Caco-2 (cell line): ENCODE results near the gene EMC8. TPM values are rescaled to one million over a fixed set of nuclear protein-coding genes. Genes with fewer than 3 reads are reported as not detected.

Experiments used
- BruUV-seq: library from RNA; stranded (reverse); fragments of 400-500 nt; replicated peaks from 2 replicates; lab custom pipeline; 2021; lab: Mats Ljungman, UMichigan
- CTCF ChIA-PET: fragments of 300-600 bp; sonication (Branson Sonifier 250); formaldehyde crosslinking; loops from one replicate; lab custom pipeline; 2022; ENCODE audit warnings: antibody characterized with exemption; lab: Charles Lee
- POLR2A ChIA-PET: fragments of 300-600 bp; sonication (Branson Sonifier 250); formaldehyde crosslinking; loops from one replicate; lab custom pipeline; 2022; ENCODE audit warnings: antibody characterized with exemption; lab: Charles Lee
- DNase-seq, 2 experiments: peaks; one replicate each; pipeline versions ENCODE4 v3.0.0 to v3.0.0-alpha.2; 2020 to 2022
- H3K27me3 ChIP-seq: replicated peaks from 2 replicates; pipeline ENCODE4 v1.6.0; 2011; ENCODE audit warnings: low read length; ENCODE audit not compliant: control insufficient read depth, insufficient read depth
- H3K36me3 ChIP-seq: 2 replicates; pipeline ENCODE4 v1.5.1; 2011; ENCODE audit warnings: low read length; ENCODE audit not compliant: control insufficient read depth, insufficient read depth
- H3K4me1 ChIP-seq: fragments of 250-450 bp; sonication (Bioruptor Pico); 2 replicates; pipeline ENCODE4 v1.5.1; 2020; ENCODE audit warnings: mild to moderate bottlenecking
- H3K4me3 ChIP-seq: 2 replicates; pipeline ENCODE4 v1.5.1; 2011; ENCODE audit warnings: low read depth, mild to moderate bottlenecking, control low read depth, low read length
- H3K9me3 ChIP-seq: fragments of 250-450 bp; sonication (Bioruptor Pico); 2 replicates; pipeline ENCODE4 v1.5.1; 2020; ENCODE audit warnings: mild to moderate bottlenecking, moderate library complexity
- H3K27ac Mint-ChIP-seq: one replicate; pipeline ENCODE4 v1.8.0; 2022; ENCODE audit warnings: mixed read lengths; ENCODE audit not compliant: unreplicated experiment
- H3K27me3 Mint-ChIP-seq: one replicate; pipeline ENCODE4 v1.8.0; 2022; ENCODE audit warnings: mixed read lengths; ENCODE audit not compliant: insufficient read depth, unreplicated experiment
- H3K36me3 Mint-ChIP-seq: one replicate; pipeline ENCODE4 v1.8.0; 2022; ENCODE audit warnings: mild to moderate bottlenecking, mixed read lengths; ENCODE audit not compliant: insufficient read depth, unreplicated experiment
- H3K4me1 Mint-ChIP-seq: one replicate; pipeline ENCODE4 v1.8.0; 2022; ENCODE audit warnings: low read depth, mixed read lengths; ENCODE audit not compliant: unreplicated experiment
- H3K4me3 Mint-ChIP-seq: one replicate; pipeline ENCODE4 v1.8.0; 2022; ENCODE audit warnings: mild to moderate bottlenecking, moderate library complexity, mixed read lengths; ENCODE audit not compliant: unreplicated experiment
- H3K9me3 Mint-ChIP-seq: one replicate; pipeline ENCODE4 v1.8.0; 2022; ENCODE audit warnings: mixed read lengths; ENCODE audit not compliant: unreplicated experiment
- intact Hi-C: fragments of 100-400 bp; cut with micrococcal nuclease; formaldehyde crosslinking; loops from one replicate; pipeline ENCODE4 v1.10.0; 2022; ENCODE audit not compliant: unreplicated experiment
- total RNA-seq: library from RNA; stranded (reverse); gene quantifications from 2 replicates; pipeline ENCODE4 v1.2.3, GENCODE V29; 2022
- TF ChIP-seq, protein P1 (sequence below), 2 experiments: fragments of 200-600 bp in 1 of 2; IDR thresholded peaks; 1 replicate in 1 of 2; 2 replicates in 1 of 2; pipeline versions ENCODE4 v1.5.1 to v1.8.0; 2011 to 2022; ENCODE audit warnings: antibody characterized with exemption in 1 of 2, control low read depth in 1 of 2, inconsistent platforms in 1 of 2, low read depth in 1 of 2, low read length in 1 of 2, mild to moderate bottlenecking in 1 of 2, moderate library complexity in 1 of 2; ENCODE audit not compliant: insufficient read depth in 1 of 2, severe bottlenecking in 1 of 2, unreplicated experiment in 1 of 2

The EMC8 gene
- total RNA-seq, 1 experiment from 2014 or later: 94.7 TPM

DNA sequence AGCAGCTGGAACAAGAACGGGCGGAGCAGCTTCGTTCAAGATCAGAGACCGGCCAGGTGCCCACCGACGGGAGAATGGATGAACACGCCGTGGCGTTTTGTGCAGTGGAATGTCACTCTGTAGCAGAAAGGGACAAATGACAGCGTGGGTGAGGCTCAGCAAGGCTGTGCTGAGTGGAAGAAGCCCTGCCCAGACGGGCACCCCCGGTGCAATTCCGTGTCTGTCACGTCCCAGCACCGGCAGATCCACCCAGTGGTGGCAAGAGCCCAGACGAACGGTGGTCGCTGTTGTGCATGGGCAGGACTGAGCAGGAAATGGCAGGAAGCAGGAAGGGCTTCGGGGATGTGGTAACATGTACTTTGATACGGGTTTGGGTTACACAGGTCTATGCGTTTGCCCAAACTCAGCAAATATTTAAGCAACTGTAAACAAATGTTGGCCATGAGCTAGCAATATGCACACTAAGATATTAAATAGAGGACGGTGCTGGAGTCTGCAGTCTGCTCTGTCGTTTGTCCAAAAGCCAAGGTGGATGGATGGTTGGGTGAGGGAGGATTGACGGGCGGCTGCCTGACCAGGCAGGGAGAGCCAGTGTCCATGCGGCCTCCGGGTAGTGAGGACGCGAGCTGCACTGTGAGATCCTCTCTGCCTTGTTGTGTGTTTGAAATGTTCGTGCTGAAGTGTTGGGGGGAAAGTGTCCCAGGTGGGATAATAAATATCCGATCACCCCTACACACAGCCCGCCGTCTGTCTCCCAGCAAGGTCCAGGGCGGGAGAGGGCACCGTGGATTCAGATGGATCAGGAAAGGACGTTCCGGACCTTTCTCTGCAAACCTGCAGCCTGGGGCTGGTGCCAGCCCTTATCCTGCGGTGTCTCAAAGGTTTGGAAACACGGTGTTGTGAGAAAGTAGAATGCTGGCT lies 48.6 kb upstream of the EMC8 start:
- peaks cover 65% of the 10 kb centered on the region for H3K4me1 Mint-ChIP-seq
- DNase-seq: peak; percentile 58 to 60
- ChIA-PET CTCF (interaction anchor here (0.6 to 1.7 kb wide), 3 partner anchors 27 to 168 kb away, joined by 4 to 10 read pairs (median 8); no protein-coding TSS in a partner anchor), POLR2A (interaction anchor here (0.6 kb wide), 1 partner anchor 52 kb away, joined by 8 read pairs; no protein-coding TSS in a partner anchor)
- intact Hi-C loops: no loop called here
- no TSS peak for BruUV-seq
- H3K9me3 Mint-ChIP-seq: peaks cover 13% of the 10 kb centered on the region
- TF ChIP-seq, protein P1, sequence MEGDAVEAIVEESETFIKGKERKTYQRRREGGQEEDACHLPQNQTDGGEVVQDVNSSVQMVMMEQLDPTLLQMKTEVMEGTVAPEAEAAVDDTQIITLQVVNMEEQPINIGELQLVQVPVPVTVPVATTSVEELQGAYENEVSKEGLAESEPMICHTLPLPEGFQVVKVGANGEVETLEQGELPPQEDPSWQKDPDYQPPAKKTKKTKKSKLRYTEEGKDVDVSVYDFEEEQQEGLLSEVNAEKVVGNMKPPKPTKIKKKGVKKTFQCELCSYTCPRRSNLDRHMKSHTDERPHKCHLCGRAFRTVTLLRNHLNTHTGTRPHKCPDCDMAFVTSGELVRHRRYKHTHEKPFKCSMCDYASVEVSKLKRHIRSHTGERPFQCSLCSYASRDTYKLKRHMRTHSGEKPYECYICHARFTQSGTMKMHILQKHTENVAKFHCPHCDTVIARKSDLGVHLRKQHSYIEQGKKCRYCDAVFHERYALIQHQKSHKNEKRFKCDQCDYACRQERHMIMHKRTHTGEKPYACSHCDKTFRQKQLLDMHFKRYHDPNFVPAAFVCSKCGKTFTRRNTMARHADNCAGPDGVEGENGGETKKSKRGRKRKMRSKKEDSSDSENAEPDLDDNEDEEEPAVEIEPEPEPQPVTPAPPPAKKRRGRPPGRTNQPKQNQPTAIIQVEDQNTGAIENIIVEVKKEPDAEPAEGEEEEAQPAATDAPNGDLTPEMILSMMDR (IDR thresholded peaks at IDR 0.05; ENCODE audit: insufficient read depth in 1 of 2, low read depth in 1 of 2, low read length in 1 of 2, severe bottlenecking in 1 of 2, unreplicated experiment in 1 of 2): no peak
- no peaks in the 10 kb centered on the region for H3K36me3 ChIP-seq
- peaks cover 49% of the 10 kb centered on the region for H3K4me1 ChIP-seq
- no peaks in the 10 kb centered on the region for H3K9me3 ChIP-seq
- peaks cover 17% of the 10 kb centered on the region for H3K36me3 Mint-ChIP-seq
- H3K27me3 Mint-ChIP-seq: no peaks in the 10 kb centered on the region
- no peak overlapping the region for H3K4me3 Mint-ChIP-seq
- H3K27me3 ChIP-seq: no peaks in the 10 kb centered on the region
- H3K4me3 ChIP-seq: no peak overlapping the region
- peak overlapping the region; percentile 67 for H3K27ac Mint-ChIP-seq

DNA sequence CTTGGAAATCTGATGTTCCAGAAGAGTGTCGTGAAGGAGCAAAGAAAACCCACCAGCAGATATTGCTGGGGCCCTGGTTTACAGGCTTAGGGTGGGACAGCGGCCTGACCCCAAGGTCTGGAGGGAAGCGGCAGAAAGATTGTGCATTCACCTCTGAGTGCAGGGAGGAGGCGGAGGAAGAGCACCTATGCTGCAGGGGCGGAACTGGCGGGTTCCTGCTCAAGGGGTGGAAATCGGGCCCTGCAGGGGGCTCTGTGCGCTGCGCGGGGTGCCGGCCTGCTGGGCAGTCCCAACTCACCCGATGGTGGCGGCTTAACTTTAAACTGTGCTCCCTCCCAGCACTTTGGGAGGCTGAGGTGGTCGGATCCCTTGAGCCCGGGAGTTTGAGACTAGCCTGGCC lies 47.7 kb upstream of the EMC8 start:
- Histone ChIP-seq H3K36me3 (no peaks in the 10 kb centered on the region), H3K4me3 (no peak overlapping the region), H3K9me3 (no peaks in the 10 kb centered on the region), H3K4me1 (peaks cover 47% of the 10 kb centered on the region), H3K27me3 (no peaks in the 10 kb centered on the region)
- no peak overlapping the region for H3K4me3 Mint-ChIP-seq
- H3K4me1 Mint-ChIP-seq: peaks cover 59% of the 10 kb centered on the region
- H3K9me3 Mint-ChIP-seq: peaks cover 17% of the 10 kb centered on the region
- ChIA-PET CTCF (interaction anchor here (0.6 kb wide), 1 partner anchor 169 kb away, joined by 4 read pairs; no protein-coding TSS in a partner anchor), POLR2A (no interaction called here)
- TF ChIP-seq, protein P1 (IDR thresholded peaks at IDR 0.05; ENCODE audit: insufficient read depth in 1 of 2, low read depth in 1 of 2, low read length in 1 of 2, severe bottlenecking in 1 of 2, unreplicated experiment in 1 of 2): no peak
- intact Hi-C loops: no loop called here
- DNase-seq: peak in 1 of 2 experiments; percentile 22
- no peaks in the 10 kb centered on the region for H3K27me3 Mint-ChIP-seq
- no TSS peak for BruUV-seq
- peak overlapping the region; percentile 36 for H3K27ac Mint-ChIP-seq
- peaks cover 17% of the 10 kb centered on the region for H3K36me3 Mint-ChIP-seq

DNA sequence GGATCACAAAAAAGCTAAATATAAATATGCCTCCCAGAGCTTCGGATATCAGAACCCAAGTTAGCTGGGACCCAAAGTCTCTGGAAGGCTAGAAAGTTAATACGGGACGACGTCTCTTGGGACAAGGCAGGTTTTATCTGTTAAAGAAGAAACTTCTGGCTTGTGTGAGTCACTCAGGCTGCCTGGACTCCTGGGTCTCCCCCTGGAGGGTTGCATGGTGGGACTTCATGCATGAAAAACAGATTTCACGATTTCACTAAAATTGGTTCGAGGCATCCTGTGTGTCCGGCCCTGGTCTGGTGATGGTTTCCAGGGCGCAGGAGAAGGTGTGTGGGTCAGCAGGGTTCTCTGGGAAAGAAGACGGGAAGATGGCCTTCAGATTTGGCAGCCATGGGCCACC lies 47.1 kb upstream of the EMC8 start:
- peak overlapping the region; percentile 36 for H3K27ac Mint-ChIP-seq
- intact Hi-C loops: no loop called here
- Histone ChIP-seq H3K4me3 (no peak overlapping the region), H3K4me1 (peaks cover 41% of the 10 kb centered on the region), H3K9me3 (no peaks in the 10 kb centered on the region), H3K36me3 (no peaks in the 10 kb centered on the region), H3K27me3 (no peaks in the 10 kb centered on the region)
- no TSS peak for BruUV-seq
- DNase-seq: no peak
- peaks cover 55% of the 10 kb centered on the region for H3K4me1 Mint-ChIP-seq
- no peaks in the 10 kb centered on the region for H3K27me3 Mint-ChIP-seq
- H3K36me3 Mint-ChIP-seq: peaks cover 17% of the 10 kb centered on the region
- H3K9me3 Mint-ChIP-seq: peaks cover 17% of the 10 kb centered on the region
- no peak overlapping the region for H3K4me3 Mint-ChIP-seq
- POLR2A ChIA-PET: no interaction called here
- CTCF ChIA-PET: no interaction called here
- TF ChIP-seq, protein P1 (IDR thresholded peaks at IDR 0.05; ENCODE audit: insufficient read depth in 1 of 2, low read depth in 1 of 2, low read length in 1 of 2, severe bottlenecking in 1 of 2, unreplicated experiment in 1 of 2): no peak
